ENCODE measurements around the gene ATP8B4.

GRCh38 chr15:49883121-49883520 is 235.9 kb downstream of the ATP8B4 start:
- TF ChIP-seq CTCF (IDR thresholded peaks at IDR 0.05) = no peak
- TF ChIP-seq EZH2 (IDR thresholded peaks at IDR 0.05; ENCODE audit: borderline replicate concordance, insufficient read depth, low read depth, low read length, poor library complexity, severe bottlenecking) = no peak

All from B cell (primary cell).